ENCODE results near the gene TNNI3K.

- TF ChIP-seq SMC3 (conservative IDR thresholded peaks at IDR 0.05; ENCODE audit: poor library complexity) (no peak), CTCF (IDR thresholded peaks at IDR 0.05; ENCODE audit: poor library complexity, severe bottlenecking) (no peak), EZH2 (IDR thresholded peaks at IDR 0.05; ENCODE audit: borderline replicate concordance, insufficient read depth, low read length, poor library complexity, severe bottlenecking) (no peak), POLR2AphosphoS5 (IDR thresholded peaks at IDR 0.05) (no peak), TAF1 (IDR thresholded peaks at IDR 0.05; ENCODE audit: low read depth) (no peak), EP300 (conservative IDR thresholded peaks at IDR 0.05; ENCODE audit: poor library complexity, severe bottlenecking) (no peak), MXI1 (conservative IDR thresholded peaks at IDR 0.05; ENCODE audit: poor library complexity, severe bottlenecking) (no peak)
Observed at GRCh38 chr1:74426208-74426937, 191.2 kb downstream of the TNNI3K start.

Data from neural cell (in vitro differentiated cells).